ENCODE results near the gene ZNF407. TPM values are rescaled to one million over a fixed set of nuclear protein-coding genes. Genes with fewer than 3 reads are reported as not detected.
A peak's percentile ranks its signal among the peaks of the same experiment; 100 is the strongest.

ZNF407 gene
- total RNA-seq, 1 experiment from 2014 or later = 5.7 TPM

GRCh38 chr18:74880706-74881278 lies 283.1 kb downstream of the ZNF407 start:
- no peak for DNase-seq (ENCODE audit: low spot score)

GRCh38 chr18:74892066-74892627 lies 294.5 kb downstream of the ZNF407 start:
- no peak for DNase-seq (ENCODE audit: low spot score)

GRCh38 chr18:74895686-74896085 lies 298.0 kb downstream of the ZNF407 start:
- no peak for DNase-seq (ENCODE audit: low spot score)

- peak; percentile 8 for DNase-seq (ENCODE audit: low spot score)
Measured at GRCh38 chr18:74896390-74896991, 298.8 kb downstream of the ZNF407 start.

GRCh38 chr18:74897971-74898657 lies 300.4 kb downstream of the ZNF407 start:
- DNase-seq (ENCODE audit: low spot score) = peak; percentile 30

GRCh38 chr18:74898965-74899364 lies 301.3 kb downstream of the ZNF407 start:
- peak; percentile 67 for DNase-seq (ENCODE audit: low spot score)

- no peak for DNase-seq (ENCODE audit: low spot score)
Measured at GRCh38 chr18:74899554-74899953, 301.9 kb downstream of the ZNF407 start.

- no peak for DNase-seq (ENCODE audit: low spot score)
Measured at GRCh38 chr18:74901362-74902146, 303.9 kb downstream of the ZNF407 start.

- no peak for DNase-seq (ENCODE audit: low spot score)
Measured at GRCh38 chr18:74902147-74902455, 304.4 kb downstream of the ZNF407 start.

- DNase-seq (ENCODE audit: low spot score) = no peak
Measured at GRCh38 chr18:74905247-74905646, 307.6 kb downstream of the ZNF407 start.

GRCh38 chr18:74906184-74906583 lies 308.5 kb downstream of the ZNF407 start:
- no peak for DNase-seq (ENCODE audit: low spot score)

GRCh38 chr18:74914052-74914591 lies 316.5 kb downstream of the ZNF407 start:
- no peak for DNase-seq (ENCODE audit: low spot score)

- no peak for DNase-seq (ENCODE audit: low spot score)
Measured at GRCh38 chr18:74914648-74915047, 317.0 kb downstream of the ZNF407 start.

GRCh38 chr18:74916773-74917393 lies 319.2 kb downstream of the ZNF407 start:
- no peak for DNase-seq (ENCODE audit: low spot score)

GRCh38 chr18:74918276-74918790 lies 320.7 kb downstream of the ZNF407 start:
- DNase-seq (ENCODE audit: low spot score) = no peak

GRCh38 chr18:74921057-74921820 lies 323.6 kb downstream of the ZNF407 start:
- no peak for DNase-seq (ENCODE audit: low spot score)

GRCh38 chr18:74926051-74926450 lies 328.4 kb downstream of the ZNF407 start:
- DNase-seq (ENCODE audit: low spot score) = no peak

- no peak for DNase-seq (ENCODE audit: low spot score)
Measured at GRCh38 chr18:74928194-74928968, 330.7 kb downstream of the ZNF407 start.

GRCh38 chr18:74929110-74929509 lies 331.4 kb downstream of the ZNF407 start:
- DNase-seq (ENCODE audit: low spot score) = no peak

- DNase-seq (ENCODE audit: low spot score) = no peak
Measured at GRCh38 chr18:74930616-74931015, 332.9 kb downstream of the ZNF407 start.
